NCI-H526 (cell line): ENCODE measurements around the gene HRH3.
A peak's percentile ranks its signal among the peaks of the same experiment; 100 is the strongest.

Source experiments
- DNase-seq, 2 experiments: peaks; one replicate each; lab custom pipeline; 2025; lab: John Stamatoyannopoulos, UW

The HRH3 gene

DNA sequence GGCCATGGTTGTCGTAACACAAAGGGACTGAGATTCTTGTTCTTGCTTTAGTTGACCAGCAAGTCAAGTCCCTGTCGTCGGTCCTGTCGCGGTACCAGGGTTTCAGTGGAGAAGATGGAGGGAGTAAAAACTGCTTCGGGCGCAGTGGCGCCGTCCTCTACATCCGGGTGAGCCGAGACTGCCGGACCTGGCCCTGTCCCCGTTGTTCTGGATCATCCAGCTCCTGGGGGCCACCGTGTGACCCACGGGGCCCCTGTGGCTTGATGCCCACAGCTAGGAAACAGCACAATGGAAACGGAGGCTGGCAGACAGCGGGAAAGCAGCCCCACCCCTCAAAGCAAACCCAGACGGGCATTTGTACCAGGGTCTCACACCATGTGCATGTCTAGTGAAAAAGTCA is 22.3 kb downstream of the HRH3 start:
- no peak for DNase-seq

DNA sequence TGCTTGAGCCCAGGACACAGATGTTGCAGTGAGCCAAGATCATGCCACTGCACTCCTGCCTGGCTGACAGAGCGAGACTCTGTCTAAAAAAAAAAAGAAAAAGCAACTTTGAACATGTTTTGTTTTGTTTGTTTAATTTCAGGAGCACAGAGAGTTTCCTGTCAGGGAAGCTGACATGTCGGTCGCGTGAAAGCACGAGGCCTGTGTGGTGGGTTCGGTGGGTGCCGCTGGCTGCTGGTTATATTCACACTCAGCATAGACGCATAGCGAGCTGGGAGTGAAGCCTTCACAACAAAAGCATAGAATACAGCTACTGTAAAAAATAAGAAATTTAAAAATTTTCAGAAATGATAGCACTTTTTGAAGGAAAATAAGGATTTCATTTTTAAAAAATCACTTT is 22.8 kb downstream of the HRH3 start:
- no peak for DNase-seq

DNA sequence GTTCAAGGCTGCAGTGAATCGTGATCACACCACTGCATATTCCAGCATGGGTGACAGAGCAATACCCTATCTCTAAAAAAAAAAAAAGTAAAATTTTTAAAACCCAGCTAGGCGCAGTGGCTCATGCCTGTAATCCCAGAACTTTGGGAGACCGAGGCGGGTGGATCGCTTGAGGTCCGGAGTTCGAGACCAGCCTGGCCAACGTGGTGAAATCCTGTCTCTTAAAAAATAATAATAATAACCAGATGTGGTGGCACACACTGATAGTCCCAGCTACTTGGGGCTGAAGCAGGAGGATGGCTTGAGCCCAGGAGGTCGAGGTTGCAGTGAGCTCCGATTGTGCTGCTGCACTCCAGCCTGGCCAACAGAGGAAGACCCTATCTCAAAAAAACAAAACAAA is 23.8 kb downstream of the HRH3 start:
- DNase-seq, result no peak

DNA sequence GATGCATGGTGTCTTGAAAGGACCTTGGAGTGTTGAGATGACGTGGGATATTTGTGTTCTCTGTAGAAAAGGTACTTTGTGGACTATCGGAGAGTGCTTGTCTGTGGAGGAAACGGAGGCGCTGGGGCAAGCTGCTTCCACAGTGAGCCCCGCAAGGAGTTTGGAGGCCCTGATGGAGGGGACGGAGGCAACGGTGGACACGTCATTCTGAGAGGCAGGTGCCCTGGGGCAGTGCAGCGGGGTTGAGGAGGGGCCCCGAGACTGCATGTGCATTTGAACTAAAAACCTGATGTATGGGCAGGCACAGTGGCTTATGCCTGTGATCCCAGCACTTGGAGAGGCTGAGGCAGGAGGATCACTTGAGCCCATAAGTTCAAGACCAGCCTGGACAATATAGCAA is 24.3 kb downstream of the HRH3 start:
- no peak for DNase-seq

DNA sequence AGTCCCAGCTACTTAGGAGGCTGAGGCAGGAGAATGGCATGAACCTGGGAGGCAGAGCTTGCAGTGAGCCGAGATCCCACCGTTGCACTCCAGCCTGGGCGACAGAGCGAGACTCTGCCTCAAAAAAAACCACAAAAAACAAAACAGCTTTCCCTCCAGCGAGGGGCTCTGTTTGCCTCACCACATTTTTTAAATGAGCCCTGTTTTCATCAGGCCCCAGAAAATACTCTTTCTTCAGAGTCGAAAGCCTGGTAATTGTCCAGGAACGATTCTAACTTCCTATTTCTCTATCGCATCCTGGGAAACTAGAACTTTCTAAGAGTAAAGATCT is 25.0 kb downstream of the HRH3 start:
- DNase-seq, result no peak

DNA sequence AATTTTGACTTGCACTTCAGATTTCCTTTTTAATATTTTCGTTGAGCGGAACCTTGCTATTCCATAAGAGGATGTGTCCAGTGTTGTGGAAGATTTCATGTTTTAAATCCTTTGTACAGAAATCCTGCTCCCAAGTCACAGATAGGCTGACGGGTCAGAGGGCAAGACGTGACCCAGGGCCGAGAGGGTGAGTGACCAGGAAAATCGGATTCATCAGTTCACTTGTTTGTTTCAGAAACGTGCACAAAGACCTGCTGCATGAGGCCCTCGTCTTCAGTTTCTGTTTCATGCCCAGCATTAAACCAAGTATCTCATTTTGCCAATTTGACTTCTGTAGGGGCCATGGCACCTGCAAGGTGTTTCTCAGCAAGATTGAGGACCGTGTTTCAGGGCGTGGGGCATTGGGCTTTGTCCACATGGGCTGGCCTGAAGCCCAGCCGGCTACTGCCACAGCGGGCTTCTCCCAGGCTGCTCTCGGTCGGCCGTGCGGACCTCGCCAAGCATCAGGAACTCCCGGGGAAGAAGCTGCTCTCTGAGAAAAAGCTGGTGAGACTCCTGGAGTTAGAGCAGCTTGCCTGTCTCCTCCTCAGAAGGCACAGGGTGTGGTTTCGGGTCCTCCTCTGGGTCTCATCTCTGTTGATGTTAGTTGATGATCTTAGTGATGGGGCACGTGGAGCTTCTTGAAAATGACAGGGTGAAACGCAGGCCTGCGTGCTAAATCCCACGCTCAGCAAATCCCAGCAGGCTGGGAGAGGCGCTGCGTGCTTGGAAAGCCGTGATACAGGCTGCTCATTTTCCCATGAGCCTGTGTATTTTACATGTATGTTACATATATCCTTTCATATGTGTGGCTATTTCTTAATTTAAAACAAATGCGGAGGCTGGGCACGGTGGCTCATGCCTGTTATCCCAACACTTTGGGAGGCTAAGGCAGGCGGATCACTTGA is 26.7 kb downstream of the HRH3 start:
- no peak for DNase-seq

DNA sequence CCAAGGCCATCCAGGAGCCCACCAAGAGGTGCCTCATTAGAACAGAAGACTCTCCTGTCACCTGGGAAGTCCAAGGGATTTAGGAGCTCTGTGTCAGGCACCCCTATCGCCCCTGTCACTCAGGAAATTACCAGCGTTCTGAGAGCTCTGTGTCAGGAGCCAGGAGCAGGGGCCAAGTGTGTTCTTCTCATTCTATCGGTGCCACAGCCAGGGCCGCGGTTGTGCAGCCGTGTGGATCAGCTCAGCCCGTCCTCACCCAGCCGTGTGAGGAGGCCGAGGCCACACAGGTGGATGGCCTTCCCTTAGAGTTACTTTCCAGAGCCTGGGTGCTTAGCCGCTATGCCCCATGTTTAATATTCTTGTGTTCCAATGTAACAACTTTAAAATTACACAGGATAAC is 27.4 kb downstream of the HRH3 start:
- no peak for DNase-seq

DNA sequence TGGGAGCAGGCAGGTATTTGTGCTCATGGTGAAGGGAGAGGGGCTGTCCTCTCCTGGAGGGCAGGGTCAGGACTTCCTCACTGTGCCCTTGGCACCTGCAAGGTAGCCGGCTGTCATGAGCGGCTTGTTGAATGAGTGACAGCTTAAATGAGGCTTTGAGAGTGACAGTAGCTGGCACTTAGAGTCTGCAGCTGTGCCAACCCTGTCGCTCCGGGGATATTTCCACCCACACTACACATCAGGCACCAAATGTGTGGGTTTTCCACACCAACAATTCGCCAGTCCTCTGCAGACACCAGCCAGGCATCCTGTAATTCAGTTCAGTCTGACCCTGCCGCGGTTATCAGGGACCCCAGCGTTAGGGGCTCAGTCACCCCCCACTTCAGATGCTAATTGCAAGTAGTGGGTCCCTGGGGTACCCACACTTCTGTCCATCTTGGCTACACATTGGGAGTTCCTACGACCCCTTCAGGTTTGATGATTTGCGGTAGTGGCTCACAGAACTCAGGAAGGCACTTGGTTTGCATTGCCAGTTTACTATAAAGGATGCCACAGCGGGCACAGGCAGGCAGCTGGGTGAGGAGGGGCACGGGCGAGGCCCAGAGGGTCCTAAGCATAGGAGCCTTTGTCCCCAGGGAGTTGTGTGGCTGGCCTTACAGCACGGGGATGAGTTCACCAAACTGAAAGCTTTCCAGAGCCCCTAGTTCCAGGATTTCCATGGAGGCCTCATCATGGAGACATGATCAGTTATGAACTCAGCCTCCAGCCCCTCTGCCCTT is 28.1 kb downstream of the HRH3 start:
- no peak for DNase-seq

DNA sequence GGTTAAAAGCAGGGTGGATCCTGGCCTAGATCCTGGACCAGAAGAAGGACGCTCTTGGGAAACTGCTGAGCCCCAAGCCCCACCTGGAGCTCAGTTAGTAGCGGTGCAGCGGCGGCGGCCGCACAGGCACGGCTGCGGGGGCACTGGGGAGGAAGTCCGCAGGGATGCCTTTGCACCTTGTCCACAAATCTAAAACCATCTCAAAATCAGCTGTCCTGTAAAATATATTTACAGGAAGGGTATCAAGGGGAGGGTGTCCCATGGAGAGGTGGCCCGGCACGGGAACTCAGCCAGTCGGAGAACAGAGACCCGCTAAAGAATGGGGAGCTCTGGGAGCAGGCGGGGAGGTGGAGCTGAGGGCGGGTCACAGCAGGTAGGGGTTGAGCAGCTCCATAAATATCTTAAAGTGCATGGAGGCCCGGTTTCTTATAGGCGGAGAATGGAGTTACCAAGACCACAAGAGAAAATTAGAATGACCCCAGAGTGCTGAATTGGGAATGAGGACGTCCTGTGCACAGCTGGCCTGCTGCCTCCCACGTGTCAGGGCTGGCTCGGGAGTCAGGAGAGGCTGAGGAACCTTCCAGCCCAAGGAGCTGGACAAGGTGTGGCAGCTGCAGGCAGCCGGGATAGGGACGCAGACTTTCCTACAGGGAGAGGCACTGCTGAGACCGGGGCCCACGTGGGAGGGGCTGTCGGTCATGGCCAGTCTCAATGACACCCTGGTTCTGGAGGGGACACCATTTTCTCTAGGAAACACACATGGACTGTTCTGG is 29.3 kb downstream of the HRH3 start:
- DNase-seq, result no peak

DNA sequence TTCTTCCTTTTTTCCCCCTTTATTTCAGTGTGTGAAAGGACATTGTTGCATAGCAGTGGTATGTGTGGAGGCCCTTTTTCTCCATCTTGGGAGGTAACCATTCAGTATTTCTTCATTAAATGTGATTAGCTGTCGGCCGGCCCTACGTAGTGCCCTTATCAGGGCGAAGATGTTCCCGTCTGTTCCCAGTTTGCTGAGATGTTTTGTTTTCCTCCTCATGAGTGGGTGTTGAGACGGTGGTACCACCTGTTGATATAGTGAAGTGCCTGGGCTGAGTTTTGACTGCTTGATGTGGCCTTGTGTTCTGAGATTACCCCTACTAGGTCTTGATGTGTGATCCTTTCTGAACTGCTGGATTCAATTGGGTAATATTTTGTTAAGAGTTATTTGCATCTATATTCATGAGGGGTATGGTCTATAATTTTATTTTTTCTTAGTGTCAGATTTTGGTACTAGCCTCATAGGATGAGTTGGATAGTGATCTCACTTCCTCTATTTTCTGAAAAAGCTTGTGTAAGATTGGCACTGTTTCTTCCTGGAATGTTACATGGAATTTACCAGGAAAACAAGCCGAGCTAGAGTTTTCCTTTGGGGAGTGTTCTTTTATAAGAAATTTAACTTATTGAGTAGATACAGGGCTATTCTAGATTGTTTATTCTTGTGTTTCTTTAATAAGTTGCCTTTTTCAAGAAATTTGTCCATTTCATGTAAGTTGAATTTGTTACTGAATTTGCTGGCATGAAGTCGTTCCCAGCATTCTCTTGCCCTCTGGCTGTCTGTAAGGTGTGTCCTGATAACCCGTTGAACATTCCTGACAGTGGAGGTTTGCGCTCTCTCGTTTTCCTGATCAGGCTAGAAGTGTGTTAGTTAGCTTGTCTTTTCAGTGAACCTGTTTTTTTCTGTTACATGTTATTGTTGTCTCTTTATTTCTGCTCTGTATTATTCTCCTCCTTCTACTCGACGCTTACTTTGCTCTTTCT is 32.9 kb downstream of the HRH3 start:
- DNase-seq, result no peak

DNA sequence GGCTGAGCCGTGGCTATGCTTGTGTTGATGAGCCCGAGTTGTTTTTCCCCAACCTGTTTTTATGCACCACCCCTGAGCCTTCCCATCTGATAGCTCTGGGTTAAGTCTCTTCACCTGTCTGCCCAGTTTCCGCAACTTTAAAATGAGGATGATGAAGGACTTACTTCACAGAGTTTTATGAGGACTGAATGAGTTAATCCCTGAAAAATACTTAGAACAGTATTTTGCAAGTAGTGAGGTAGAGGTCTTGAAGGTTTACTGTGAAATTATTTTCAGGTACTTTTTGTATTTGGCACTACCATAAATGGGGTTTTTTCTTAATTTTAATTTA is 34.0 kb downstream of the HRH3 start:
- no peak for DNase-seq

DNA sequence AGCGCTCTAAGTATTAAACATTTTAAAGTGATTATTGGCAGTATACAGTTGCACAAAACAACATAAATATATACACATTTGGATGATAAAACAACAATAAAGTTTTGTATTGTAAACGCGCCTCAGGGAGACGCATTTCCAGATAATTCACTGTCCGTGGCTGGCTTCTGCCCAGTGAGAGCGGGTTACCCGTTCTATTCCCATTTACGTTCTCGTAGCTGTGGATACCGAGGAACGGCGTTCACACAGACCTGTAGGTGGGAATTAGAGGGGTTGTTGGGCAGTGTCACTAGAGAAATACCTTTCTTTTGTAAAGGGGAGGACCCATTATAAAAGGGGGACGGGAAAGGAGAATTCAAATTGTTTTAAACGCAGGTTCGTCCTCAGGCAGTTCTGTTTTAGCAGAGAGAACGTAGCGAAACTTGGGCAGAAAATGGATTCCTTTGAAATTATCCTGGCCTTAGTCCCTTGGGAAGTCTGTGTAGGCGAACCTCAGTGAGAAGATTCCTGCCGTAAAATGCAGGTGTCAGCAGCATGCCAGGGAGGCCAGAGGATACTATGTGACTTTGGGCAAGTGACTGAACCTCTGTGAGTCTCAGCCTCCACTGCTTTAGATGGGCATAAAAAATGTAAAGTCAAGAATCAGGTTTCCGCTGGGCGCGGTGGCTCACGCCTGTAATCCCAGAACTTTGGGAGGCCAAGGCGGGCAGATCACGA is 36.5 kb downstream of the HRH3 start:
- peak in 1 of 2 experiments; percentile 3 for DNase-seq

DNA sequence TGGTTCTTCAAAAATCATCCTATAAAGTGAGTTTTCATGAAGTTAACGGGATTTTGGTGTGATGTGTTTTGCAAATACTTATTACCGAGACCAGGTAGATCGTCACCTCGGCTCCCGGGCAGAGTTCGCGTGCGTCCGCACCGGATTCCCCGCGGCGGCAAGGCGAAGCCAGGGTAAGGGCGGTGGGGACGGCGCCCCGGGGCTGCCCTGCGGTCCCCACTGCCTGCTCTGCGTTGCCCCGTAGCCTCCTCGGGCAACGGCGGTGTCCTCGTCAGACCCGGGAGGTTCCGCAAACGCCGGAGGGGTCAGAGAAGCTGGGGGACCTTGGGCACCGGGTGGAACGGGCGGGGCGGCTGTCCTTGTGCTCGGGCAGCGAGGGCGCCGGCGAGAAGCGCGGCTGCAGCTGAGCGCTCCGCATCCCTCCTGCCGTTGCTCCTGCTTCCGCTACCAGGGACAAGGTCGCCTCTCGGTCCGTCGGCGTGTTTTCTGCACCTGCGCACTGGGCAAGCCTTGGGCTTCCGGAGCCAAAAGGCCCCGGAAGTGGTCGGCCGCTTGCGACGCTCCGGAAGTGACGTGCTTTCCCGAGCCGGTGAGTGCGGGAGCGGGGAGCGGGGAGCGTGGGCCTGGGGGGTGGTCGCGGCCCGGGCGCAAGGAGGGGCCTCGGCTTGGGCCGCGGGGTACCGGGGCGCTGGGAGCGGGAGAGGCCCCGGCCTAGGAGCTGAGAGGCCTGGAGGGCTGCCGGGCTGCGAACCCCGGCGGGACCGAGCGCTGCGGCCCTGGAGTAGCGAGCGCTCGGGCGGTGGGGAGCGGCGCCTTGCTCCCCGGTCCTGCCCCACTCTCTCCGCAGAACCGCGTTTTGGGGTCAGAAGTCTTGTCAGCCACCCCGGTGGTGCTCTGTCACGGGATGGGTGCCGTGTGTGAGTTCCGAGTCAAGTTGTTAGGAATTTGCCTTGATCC is 37.3 kb downstream of the HRH3 start, which contains the start of gene MTG2:
TSS of gene MTG2 (plus strand) at position 560 of the 957 bp plus-strand sequence. CDS start 10,393 bp downstream, outside the sequence.
- DNase-seq, result peak; percentile 93 to 99

DNA sequence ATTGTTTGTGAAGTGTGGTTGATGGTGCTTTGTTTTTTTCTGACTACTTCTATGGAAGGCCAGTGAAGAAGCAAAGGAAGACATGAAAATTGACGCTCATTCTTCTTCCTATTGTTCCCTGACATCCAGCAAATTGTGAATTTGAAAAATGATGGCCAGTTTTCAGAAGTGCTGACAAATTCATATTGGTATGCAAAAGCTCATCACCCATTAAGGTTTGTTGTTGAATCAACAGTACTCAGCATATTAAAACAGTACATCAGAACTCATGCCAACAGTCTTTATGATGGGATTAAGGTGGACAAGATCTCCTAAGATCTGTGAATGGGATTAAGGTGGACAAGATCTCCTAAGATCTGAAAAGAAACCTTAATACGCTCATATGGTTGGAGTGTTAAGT is 38.3 kb downstream of the HRH3 start:
- DNase-seq, result no peak

DNA sequence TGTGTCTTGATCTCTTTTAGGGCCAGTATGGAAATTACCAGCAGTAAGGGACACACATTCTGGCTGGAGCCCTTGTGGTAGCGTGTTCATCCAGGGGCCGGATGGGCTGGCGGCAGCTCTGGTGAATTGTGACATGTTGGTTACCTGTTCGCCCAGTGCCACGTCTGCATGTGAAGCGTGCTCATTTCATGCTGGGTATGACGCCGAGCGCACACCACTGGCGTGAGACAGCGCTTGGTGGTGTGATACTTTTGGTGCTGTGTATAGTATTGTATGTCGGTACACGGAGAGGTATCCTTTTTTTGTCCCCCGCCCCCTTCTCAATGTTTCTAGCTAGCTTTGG is 40.9 kb downstream of the HRH3 start:
- DNase-seq, result no peak

DNA sequence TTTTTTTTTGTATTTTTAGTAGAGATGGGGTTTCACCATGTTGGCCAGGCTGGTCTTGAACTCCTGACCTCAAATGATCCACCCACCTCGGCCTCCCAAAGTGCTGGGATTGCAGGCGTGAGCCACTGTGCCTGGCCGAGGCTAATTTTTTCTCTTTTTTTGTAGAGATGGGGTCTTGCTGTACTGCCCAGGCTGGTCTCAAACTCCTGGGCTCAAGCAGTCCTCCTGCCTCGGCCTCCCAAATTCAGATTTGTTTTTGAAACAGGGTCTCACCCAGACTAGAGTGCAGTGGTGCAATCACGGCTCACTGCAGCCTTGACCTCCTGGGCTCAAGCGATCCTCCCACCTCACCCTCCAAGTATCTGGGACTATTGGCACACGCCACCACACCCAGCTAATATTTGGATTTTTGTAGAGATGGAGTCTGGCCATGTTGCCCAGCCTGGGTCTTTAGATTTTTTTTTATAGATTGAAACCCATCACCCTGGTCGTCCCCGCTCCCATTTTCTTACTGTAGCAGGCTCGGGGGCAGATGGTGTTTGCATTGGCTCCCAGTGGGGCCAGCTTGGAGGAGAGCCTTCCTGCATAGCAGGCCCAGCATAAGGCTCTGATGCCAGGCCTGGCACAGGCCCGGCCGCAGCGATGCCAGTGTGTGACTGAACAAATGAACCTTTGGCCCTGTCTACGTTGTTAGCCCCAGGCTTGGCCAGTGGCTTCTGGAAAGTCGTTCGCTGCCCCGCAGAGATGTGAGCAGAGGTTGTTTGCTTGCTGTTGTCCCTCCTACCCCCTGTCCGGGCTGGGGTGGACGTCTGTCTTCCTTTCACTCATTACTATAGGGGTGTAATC is 41.5 kb downstream of the HRH3 start:
- no peak for DNase-seq

DNA sequence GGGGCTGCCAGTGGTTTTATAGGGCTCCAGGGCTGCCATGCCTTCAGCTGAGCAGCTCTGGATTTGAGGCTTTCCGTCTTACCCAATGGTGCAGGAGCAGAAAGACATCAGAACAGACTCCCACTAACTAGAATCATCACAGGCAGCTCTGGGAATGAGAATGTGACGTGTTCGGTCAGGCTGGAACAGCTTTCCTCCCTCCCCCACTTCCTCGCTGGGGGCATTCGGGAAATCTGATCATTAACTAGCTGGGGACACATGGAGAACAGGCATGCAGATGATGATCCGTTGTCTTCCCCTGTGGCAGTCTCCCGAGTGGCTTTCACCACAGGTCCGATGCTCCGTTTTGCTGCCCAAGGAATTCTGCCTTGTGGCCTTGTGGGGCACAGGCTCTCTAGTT is 42.8 kb downstream of the HRH3 start:
- no peak for DNase-seq

DNA sequence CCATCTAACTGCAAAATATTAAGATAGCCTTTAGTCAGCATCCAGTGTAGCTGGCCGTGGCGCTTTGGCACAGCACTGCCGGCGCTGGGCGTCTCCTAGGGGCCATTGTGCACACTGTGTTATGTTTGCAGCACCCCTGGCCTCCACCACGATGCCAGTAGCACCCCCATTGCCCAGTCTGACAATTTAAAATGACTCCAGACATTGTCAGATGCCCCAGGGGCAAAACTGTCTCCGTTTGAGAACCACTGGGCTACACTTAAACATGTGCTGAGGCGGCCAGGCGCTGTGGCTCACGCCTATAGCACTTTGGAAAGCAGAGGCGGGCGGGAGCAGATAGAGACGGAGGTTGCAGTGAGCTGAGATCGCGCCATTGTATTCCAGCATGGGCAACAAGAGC is 43.2 kb downstream of the HRH3 start:
- no peak for DNase-seq

DNA sequence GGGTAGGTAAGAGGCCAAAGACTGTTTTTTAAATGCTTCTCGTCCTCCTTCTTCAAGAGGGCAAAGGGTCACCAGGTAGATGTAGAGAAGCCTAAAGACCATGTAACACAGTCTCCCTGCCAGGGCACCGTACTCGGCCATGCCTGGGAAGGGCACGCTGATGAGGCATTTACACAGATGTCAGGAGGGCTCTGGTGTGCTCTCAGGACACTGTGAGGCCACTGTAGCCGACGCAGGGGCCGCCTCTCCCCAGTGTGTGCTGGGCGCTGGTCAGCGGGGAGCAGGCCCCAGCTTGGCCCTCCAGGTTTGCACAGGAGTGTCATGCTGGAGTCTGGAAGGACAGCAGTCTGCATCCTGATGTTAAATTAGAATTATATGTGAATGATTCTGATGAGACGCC is 44.4 kb downstream of the HRH3 start:
- DNase-seq, result no peak
